ENCODE results near the gene FHIP1A.

GRCh38 chr4:151362404-151363164 is 46.4 kb upstream of the FHIP1A start:
- TF ChIP-seq, protein P1, sequence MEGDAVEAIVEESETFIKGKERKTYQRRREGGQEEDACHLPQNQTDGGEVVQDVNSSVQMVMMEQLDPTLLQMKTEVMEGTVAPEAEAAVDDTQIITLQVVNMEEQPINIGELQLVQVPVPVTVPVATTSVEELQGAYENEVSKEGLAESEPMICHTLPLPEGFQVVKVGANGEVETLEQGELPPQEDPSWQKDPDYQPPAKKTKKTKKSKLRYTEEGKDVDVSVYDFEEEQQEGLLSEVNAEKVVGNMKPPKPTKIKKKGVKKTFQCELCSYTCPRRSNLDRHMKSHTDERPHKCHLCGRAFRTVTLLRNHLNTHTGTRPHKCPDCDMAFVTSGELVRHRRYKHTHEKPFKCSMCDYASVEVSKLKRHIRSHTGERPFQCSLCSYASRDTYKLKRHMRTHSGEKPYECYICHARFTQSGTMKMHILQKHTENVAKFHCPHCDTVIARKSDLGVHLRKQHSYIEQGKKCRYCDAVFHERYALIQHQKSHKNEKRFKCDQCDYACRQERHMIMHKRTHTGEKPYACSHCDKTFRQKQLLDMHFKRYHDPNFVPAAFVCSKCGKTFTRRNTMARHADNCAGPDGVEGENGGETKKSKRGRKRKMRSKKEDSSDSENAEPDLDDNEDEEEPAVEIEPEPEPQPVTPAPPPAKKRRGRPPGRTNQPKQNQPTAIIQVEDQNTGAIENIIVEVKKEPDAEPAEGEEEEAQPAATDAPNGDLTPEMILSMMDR (tag by site-specific recombination; IDR thresholded peaks at IDR 0.05), result peak; percentile 55; the same call in 1 of the 2 replicates
- TF ChIP-seq ZNF548 (tag by site-specific recombination; IDR thresholded peaks at IDR 0.05) (no peak), HOXA7 (CRISPR knock-in tag; IDR thresholded peaks at IDR 0.05; ENCODE audit: borderline replicate concordance) (no peak), ZNF629 (tag by site-specific recombination; IDR thresholded peaks at IDR 0.05) (no peak), ZBTB1 (tag by site-specific recombination; IDR thresholded peaks at IDR 0.05) (no peak), ZNF175 (tag by site-specific recombination; IDR thresholded peaks at IDR 0.05) (no peak), ZNF600 (tag by site-specific recombination; IDR thresholded peaks at IDR 0.05) (no peak)
- TF ChIP-seq, protein P2, sequence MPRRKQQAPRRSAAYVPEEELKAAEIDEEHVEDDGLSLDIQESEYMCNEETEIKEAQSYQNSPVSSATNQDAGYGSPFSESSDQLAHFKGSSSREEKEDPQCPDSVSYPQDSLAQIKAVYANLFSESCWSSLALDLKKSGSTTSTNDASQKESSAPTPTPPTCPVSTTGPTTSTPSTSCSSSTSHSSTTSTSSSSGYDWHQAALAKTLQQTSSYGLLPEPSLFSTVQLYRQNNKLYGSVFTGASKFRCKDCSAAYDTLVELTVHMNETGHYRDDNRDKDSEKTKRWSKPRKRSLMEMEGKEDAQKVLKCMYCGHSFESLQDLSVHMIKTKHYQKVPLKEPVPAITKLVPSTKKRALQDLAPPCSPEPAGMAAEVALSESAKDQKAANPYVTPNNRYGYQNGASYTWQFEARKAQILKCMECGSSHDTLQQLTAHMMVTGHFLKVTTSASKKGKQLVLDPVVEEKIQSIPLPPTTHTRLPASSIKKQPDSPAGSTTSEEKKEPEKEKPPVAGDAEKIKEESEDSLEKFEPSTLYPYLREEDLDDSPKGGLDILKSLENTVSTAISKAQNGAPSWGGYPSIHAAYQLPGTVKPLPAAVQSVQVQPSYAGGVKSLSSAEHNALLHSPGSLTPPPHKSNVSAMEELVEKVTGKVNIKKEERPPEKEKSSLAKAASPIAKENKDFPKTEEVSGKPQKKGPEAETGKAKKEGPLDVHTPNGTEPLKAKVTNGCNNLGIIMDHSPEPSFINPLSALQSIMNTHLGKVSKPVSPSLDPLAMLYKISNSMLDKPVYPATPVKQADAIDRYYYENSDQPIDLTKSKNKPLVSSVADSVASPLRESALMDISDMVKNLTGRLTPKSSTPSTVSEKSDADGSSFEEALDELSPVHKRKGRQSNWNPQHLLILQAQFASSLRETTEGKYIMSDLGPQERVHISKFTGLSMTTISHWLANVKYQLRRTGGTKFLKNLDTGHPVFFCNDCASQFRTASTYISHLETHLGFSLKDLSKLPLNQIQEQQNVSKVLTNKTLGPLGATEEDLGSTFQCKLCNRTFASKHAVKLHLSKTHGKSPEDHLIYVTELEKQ (tag by site-specific recombination; IDR thresholded peaks at IDR 0.05; ENCODE audit: borderline replicate concordance), result no peak
